Right lung (tissue), 5 donors: ENCODE data around the gene PNPLA2. TPM values are rescaled to one million over a fixed set of nuclear protein-coding genes. Genes with fewer than 3 reads are reported as not detected.

Experiments used
- DNase-seq, 2 donors: peaks; one replicate each; pipeline ENCODE4 v3.0.0-alpha.2; 2013
- polyA plus RNA-seq, 5 donors: library from polyadenylated mRNA; unstranded; fragments of 120-200 nt; gene quantifications; one replicate each; pipeline versions ENCODE4 v1.2.1 to v1.2.3, GENCODE V29; 2013; ENCODE audit warnings: inconsistent platforms in 1 of 5, low replicate concordance in 1 of 5; ENCODE audit not compliant: insufficient read length in 5 of 5, insufficient read depth in 1 of 5

Gene PNPLA2
- polyA plus RNA-seq, 5 donors, result 23.4 to 54.7 (median 38.0) TPM

GRCh38 chr11:813456-814096 lies 5.1 kb upstream of the PNPLA2 start:
- DNase-seq, result no peak

- DNase-seq, result no peak
Observed at GRCh38 chr11:815675-816432, 2.9 kb upstream of the PNPLA2 start.

- no peak for DNase-seq
Observed at GRCh38 chr11:816433-816779, 2.3 kb upstream of the PNPLA2 start.

GRCh38 chr11:819129-819931 lies 616 bp downstream of the PNPLA2 start:
- DNase-seq, result peak; percentile 85 to 88

- no peak for DNase-seq
Observed at GRCh38 chr11:819943-820649, 1.4 kb downstream of the PNPLA2 start.

- no peak for DNase-seq
Observed at GRCh38 chr11:820655-821511, 2.2 kb downstream of the PNPLA2 start.

GRCh38 chr11:821512-822371 lies 3.0 kb downstream of the PNPLA2 start:
- no peak for DNase-seq

GRCh38 chr11:823441-824291 lies 5.0 kb downstream of the PNPLA2 start:
- DNase-seq, result no peak

- no peak for DNase-seq
Observed at GRCh38 chr11:824292-824880, 5.7 kb downstream of the PNPLA2 start.

- DNase-seq, result no peak
Observed at GRCh38 chr11:824942-825341, 6.2 kb downstream of the PNPLA2 start.

GRCh38 chr11:825366-826226 lies 6.9 kb downstream of the PNPLA2 start:
- no peak for DNase-seq

- no peak for DNase-seq
Observed at GRCh38 chr11:826227-826621, 7.5 kb downstream of the PNPLA2 start.

GRCh38 chr11:826836-827145 lies 8.1 kb downstream of the PNPLA2 start:
- DNase-seq, result no peak

GRCh38 chr11:827146-827896 lies 8.6 kb downstream of the PNPLA2 start:
- DNase-seq, result no peak

GRCh38 chr11:827897-828192 lies 9.1 kb downstream of the PNPLA2 start, which contains the start of gene CRACR2B:
CRACR2B (plus strand) TSS chr11:827919; CDS start chr11:828608, 689 bp downstream.
- DNase-seq, result no peak

- DNase-seq, result no peak
Observed at GRCh38 chr11:828506-829175, 9.9 kb downstream of the PNPLA2 start.
